ENCODE results near the gene CYTIP.
"Not testable (repeated sequence)": the region's sequence is repeated elsewhere in the genome, so short reads cannot be mapped to it uniquely, and the experiment has no call there.

CYTIP gene

DNA sequence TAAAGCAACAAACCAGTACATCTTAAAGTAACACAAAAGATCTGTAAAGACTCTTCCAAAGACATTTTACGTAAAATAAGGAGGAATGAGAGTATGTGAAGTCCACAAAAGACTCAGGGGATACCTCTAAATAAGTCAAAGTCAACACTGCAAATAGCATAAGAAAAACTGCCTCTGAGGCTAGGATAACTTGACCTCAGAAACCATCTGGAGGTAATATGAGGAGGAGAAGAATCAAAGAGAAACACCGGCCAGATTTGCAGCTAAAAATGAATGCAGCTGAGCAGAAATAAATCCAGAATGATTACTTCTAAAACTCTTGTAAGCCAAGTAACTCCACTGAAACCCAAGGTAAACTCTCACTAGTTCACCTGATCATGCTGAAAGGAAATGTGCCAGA, 66.0 kb downstream of the CYTIP start:
- no peak for DNase-seq (ENCODE audit: low read depth)
- no peak for TF ChIP-seq MYC (IDR thresholded peaks at IDR 0.05; ENCODE audit: low read depth, low read length)
- TF ChIP-seq, protein P1, sequence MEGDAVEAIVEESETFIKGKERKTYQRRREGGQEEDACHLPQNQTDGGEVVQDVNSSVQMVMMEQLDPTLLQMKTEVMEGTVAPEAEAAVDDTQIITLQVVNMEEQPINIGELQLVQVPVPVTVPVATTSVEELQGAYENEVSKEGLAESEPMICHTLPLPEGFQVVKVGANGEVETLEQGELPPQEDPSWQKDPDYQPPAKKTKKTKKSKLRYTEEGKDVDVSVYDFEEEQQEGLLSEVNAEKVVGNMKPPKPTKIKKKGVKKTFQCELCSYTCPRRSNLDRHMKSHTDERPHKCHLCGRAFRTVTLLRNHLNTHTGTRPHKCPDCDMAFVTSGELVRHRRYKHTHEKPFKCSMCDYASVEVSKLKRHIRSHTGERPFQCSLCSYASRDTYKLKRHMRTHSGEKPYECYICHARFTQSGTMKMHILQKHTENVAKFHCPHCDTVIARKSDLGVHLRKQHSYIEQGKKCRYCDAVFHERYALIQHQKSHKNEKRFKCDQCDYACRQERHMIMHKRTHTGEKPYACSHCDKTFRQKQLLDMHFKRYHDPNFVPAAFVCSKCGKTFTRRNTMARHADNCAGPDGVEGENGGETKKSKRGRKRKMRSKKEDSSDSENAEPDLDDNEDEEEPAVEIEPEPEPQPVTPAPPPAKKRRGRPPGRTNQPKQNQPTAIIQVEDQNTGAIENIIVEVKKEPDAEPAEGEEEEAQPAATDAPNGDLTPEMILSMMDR (IDR thresholded peaks at IDR 0.05; ENCODE audit: low read depth, low read length): no peak
- TF ChIP-seq, protein P2, sequence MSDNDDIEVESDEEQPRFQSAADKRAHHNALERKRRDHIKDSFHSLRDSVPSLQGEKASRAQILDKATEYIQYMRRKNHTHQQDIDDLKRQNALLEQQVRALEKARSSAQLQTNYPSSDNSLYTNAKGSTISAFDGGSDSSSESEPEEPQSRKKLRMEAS (IDR thresholded peaks at IDR 0.05; ENCODE audit: low read depth, low read length): no peak
- TF ChIP-seq POLR2A (IDR thresholded peaks at IDR 0.05; ENCODE audit: extremely low read depth, insufficient read length): no peak
- no peak overlapping the region for H3K4me3 ChIP-seq (ENCODE audit: low read depth, low read length)

GRCh38 chr2:157376041-157376440, 67.8 kb downstream of the CYTIP start:
- DNase-seq (ENCODE audit: low read depth): no peak
- TF ChIP-seq POLR2A (IDR thresholded peaks at IDR 0.05; ENCODE audit: extremely low read depth, insufficient read length) (no peak), MYC (IDR thresholded peaks at IDR 0.05; ENCODE audit: low read depth, low read length) (no peak)
- TF ChIP-seq, protein P1 (IDR thresholded peaks at IDR 0.05; ENCODE audit: low read depth, low read length): no peak
- TF ChIP-seq, protein P2 (IDR thresholded peaks at IDR 0.05; ENCODE audit: low read depth, low read length): no peak
- H3K4me3 ChIP-seq (ENCODE audit: low read depth, low read length): no peak overlapping the region

GRCh38 chr2:157375384-157375783, 68.5 kb downstream of the CYTIP start:
- no peak overlapping the region for H3K4me3 ChIP-seq (ENCODE audit: low read depth, low read length)
- no peak for DNase-seq (ENCODE audit: low read depth)
- TF ChIP-seq, protein P2 (IDR thresholded peaks at IDR 0.05; ENCODE audit: low read depth, low read length): no peak

DNA sequence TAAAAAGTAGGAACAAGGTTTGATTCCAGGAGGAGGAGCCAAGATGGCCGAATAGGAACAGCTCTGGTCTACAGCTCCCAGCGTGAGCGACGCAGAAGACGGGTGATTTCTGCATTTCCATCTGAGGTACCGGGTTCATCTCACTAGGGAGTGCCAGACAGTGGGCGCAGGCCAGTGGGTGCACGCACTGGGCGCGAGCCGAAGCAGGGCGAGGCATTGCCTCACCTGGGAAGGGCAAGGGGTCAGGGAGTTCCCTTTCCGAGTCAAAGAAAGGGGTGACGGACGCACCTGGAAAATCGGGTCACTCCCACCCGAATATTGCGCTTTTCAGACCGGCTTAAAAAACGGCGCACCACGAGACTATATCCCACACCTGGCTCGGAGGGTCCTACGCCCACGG, 75.4 kb downstream of the CYTIP start:
- H3K4me3 ChIP-seq (ENCODE audit: low read depth, low read length); DNase-seq (ENCODE audit: low read depth): not testable (repeated sequence)

- no peak for DNase-seq (ENCODE audit: low read depth)
- TF ChIP-seq, protein P2 (IDR thresholded peaks at IDR 0.05; ENCODE audit: low read depth, low read length): no peak
- no peak for TF ChIP-seq MYC (IDR thresholded peaks at IDR 0.05; ENCODE audit: low read depth, low read length)
- TF ChIP-seq POLR2A (IDR thresholded peaks at IDR 0.05; ENCODE audit: extremely low read depth, insufficient read length): no peak
- TF ChIP-seq, protein P1 (IDR thresholded peaks at IDR 0.05; ENCODE audit: low read depth, low read length): no peak
- H3K4me3 ChIP-seq (ENCODE audit: low read depth, low read length): no peak overlapping the region
Measured at GRCh38 chr2:157367704-157368103, 76.2 kb downstream of the CYTIP start.
